Activated naive CD4-positive, alpha-beta T cell treated with anti-CD3 and anti-CD28 coated beads for 36 hours (primary cell): ENCODE measurements around the gene TNFRSF8. TPM values are rescaled to one million over a fixed set of nuclear protein-coding genes. Genes with fewer than 3 reads are reported as not detected.

ENCODE experiments used
- CTCF ChIA-PET: fragments of 350-600 bp; sonication (Branson Sonifier 250); formaldehyde crosslinking; loops from one replicate; lab custom pipeline; 2021; ENCODE audit warnings: antibody characterized with exemption; lab: Charles Lee
- DNase-seq: peaks from one replicate; pipeline ENCODE4 v3.0.0-alpha.2; 2020
- H3K27ac Mint-ChIP-seq: one replicate; pipeline ENCODE4 v1.8.0; 2021; ENCODE audit warnings: mild to moderate bottlenecking, mixed read lengths
- H3K27me3 Mint-ChIP-seq: one replicate; pipeline ENCODE4 v1.8.0; 2021; ENCODE audit warnings: low read depth, mixed read lengths
- H3K36me3 Mint-ChIP-seq: one replicate; pipeline ENCODE4 v1.8.0; 2021; ENCODE audit warnings: low read depth, mixed read lengths
- H3K4me1 Mint-ChIP-seq: one replicate; pipeline ENCODE4 v1.8.0; 2021; ENCODE audit warnings: low read depth, mixed read lengths
- H3K4me3 Mint-ChIP-seq: one replicate; pipeline ENCODE4 v1.8.0; 2021; ENCODE audit warnings: mild to moderate bottlenecking, moderate library complexity, mixed read lengths
- H3K9me3 Mint-ChIP-seq: one replicate; pipeline ENCODE4 v1.8.0; 2021; ENCODE audit warnings: mixed read lengths
- intact Hi-C: fragments of 100-400 bp; cut with micrococcal nuclease; formaldehyde crosslinking; loops from one replicate; pipeline ENCODE4 v1.15.1; 2023
- total RNA-seq, 2 experiments: library from RNA; stranded (reverse); gene quantifications; one replicate each; pipeline ENCODE4 v1.2.3, GENCODE V29; 2021

Gene TNFRSF8
- total RNA-seq, 2 experiments from 2014 or later: 18.6 to 18.8 TPM

- H3K9me3 Mint-ChIP-seq: no peaks in the 10 kb centered on the region
- no peaks in the 10 kb centered on the region for H3K27me3 Mint-ChIP-seq
- H3K36me3 Mint-ChIP-seq: peaks cover 9% of the 10 kb centered on the region
- H3K4me3 Mint-ChIP-seq: no peak overlapping the region
- intact Hi-C loops: no loop called here
- H3K4me1 Mint-ChIP-seq: peaks cover 4% of the 10 kb centered on the region
- no peak for DNase-seq
- H3K27ac Mint-ChIP-seq: no peak overlapping the region
- CTCF ChIA-PET: interaction anchor here (0.9 to 3.1 kb wide), 2 partner anchors 10 to 20 kb away, joined by 4 to 15 read pairs; no protein-coding TSS in a partner anchor
These were observed 51.8 kb downstream of the TNFRSF8 start for GRCh38 chr1:12114916-12115315.

- no peaks in the 10 kb centered on the region for H3K27me3 Mint-ChIP-seq
- peaks cover 4% of the 10 kb centered on the region for H3K36me3 Mint-ChIP-seq
- CTCF ChIA-PET: interaction anchor here (1.3 to 11.8 kb wide), 7 partner anchors 10 to 154 kb away, joined by 3 to 301 read pairs (median 4); no protein-coding TSS in a partner anchor
- H3K9me3 Mint-ChIP-seq: no peaks in the 10 kb centered on the region
- H3K27ac Mint-ChIP-seq: no peak overlapping the region
- DNase-seq: no peak
- intact Hi-C loops: loop anchor here (10.0 kb wide), 1 partner anchor 533 kb away; no protein-coding TSS in a partner anchor
- H3K4me1 Mint-ChIP-seq: peaks cover 23% of the 10 kb centered on the region
- H3K4me3 Mint-ChIP-seq: no peak overlapping the region
These were observed 58.3 kb downstream of the TNFRSF8 start for GRCh38 chr1:12121212-12122003.

GRCh38 chr1:12123172-12123571, 60.1 kb downstream of the TNFRSF8 start:
- H3K9me3 Mint-ChIP-seq: no peaks in the 10 kb centered on the region
- H3K27me3 Mint-ChIP-seq: no peaks in the 10 kb centered on the region
- no peak overlapping the region for H3K4me3 Mint-ChIP-seq
- H3K4me1 Mint-ChIP-seq: peaks cover 40% of the 10 kb centered on the region
- CTCF ChIA-PET: interaction anchor here (0.8 to 11.8 kb wide), 11 partner anchors 21 to 152 kb away, joined by 3 to 301 read pairs (median 5); no protein-coding TSS in a partner anchor
- intact Hi-C loops: loop anchor here (10.0 kb wide), 1 partner anchor 532 kb away; no protein-coding TSS in a partner anchor
- H3K27ac Mint-ChIP-seq: no peak overlapping the region
- no peak for DNase-seq
- peaks cover 4% of the 10 kb centered on the region for H3K36me3 Mint-ChIP-seq

GRCh38 chr1:12124693-12125421, 61.8 kb downstream of the TNFRSF8 start:
- peaks cover 44% of the 10 kb centered on the region for H3K4me1 Mint-ChIP-seq
- H3K36me3 Mint-ChIP-seq: no peaks in the 10 kb centered on the region

GRCh38 chr1:12125422-12126355, 62.6 kb downstream of the TNFRSF8 start:
- no peak for DNase-seq
- H3K27ac Mint-ChIP-seq: no peak overlapping the region
- no peaks in the 10 kb centered on the region for H3K36me3 Mint-ChIP-seq
- CTCF ChIA-PET: interaction anchor here (0.6 to 11.8 kb wide), 45 partner anchors 8 to 533 kb away, joined by 3 to 301 read pairs (median 6); partner anchors contain the start of gene VPS13D
- H3K4me3 Mint-ChIP-seq: no peak overlapping the region
- H3K9me3 Mint-ChIP-seq: no peaks in the 10 kb centered on the region
- peaks cover 44% of the 10 kb centered on the region for H3K4me1 Mint-ChIP-seq
- intact Hi-C loops: loop anchor here (1.0 to 10.0 kb wide), 4 partner anchors 31 to 529 kb away; no protein-coding TSS in a partner anchor
- no peaks in the 10 kb centered on the region for H3K27me3 Mint-ChIP-seq

More at GRCh38 chr1:12124693-12125421, 61.8 kb downstream of the TNFRSF8 start:
- no peaks in the 10 kb centered on the region for H3K9me3 Mint-ChIP-seq
- no peaks in the 10 kb centered on the region for H3K27me3 Mint-ChIP-seq
- no peak overlapping the region for H3K27ac Mint-ChIP-seq
- CTCF ChIA-PET: interaction anchor here (0.7 to 11.8 kb wide), 55 partner anchors 9 to 534 kb away, joined by 3 to 301 read pairs (median 5); partner anchors contain the start of gene VPS13D
- peak; percentile 88 for DNase-seq
- intact Hi-C loops: loop anchor here (1.0 to 10.0 kb wide), 3 partner anchors 84 to 530 kb away; no protein-coding TSS in a partner anchor
- no peak overlapping the region for H3K4me3 Mint-ChIP-seq

- Mint-ChIP-seq H3K27me3 (no peaks in the 10 kb centered on the region), H3K27ac (peak overlapping the region; percentile 81), H3K9me3 (no peaks in the 10 kb centered on the region), H3K4me3 (no peak overlapping the region), H3K4me1 (peaks cover 40% of the 10 kb centered on the region), H3K36me3 (no peaks in the 10 kb centered on the region)
- intact Hi-C loops: loop anchor here (1.0 to 10.0 kb wide), 4 partner anchors 30 to 528 kb away; no protein-coding TSS in a partner anchor
- CTCF ChIA-PET: interaction anchor here (0.6 to 11.8 kb wide), 9 partner anchors 12 to 118 kb away, joined by 3 to 301 read pairs (median 15); no protein-coding TSS in a partner anchor
- DNase-seq: no peak
These were observed 63.7 kb downstream of the TNFRSF8 start for GRCh38 chr1:12126781-12127180.

- Mint-ChIP-seq H3K27ac (peak overlapping the region; percentile 81), H3K36me3 (no peaks in the 10 kb centered on the region), H3K4me3 (no peak overlapping the region), H3K9me3 (no peaks in the 10 kb centered on the region), H3K4me1 (peaks cover 46% of the 10 kb centered on the region), H3K27me3 (no peaks in the 10 kb centered on the region)
- intact Hi-C loops: loop anchor here (1.0 to 10.0 kb wide), 4 partner anchors 29 to 527 kb away; no protein-coding TSS in a partner anchor
- DNase-seq: peak; percentile 70
- CTCF ChIA-PET: interaction anchor here (0.7 to 11.8 kb wide), 5 partner anchors 17 to 117 kb away, joined by 4 to 301 read pairs (median 33); no protein-coding TSS in a partner anchor
These were observed 64.2 kb downstream of the TNFRSF8 start for GRCh38 chr1:12127206-12127810.

- intact Hi-C loops: loop anchor here (10.0 kb wide), 1 partner anchor 527 kb away; no protein-coding TSS in a partner anchor
- Mint-ChIP-seq H3K36me3 (no peaks in the 10 kb centered on the region), H3K27me3 (no peaks in the 10 kb centered on the region), H3K4me1 (peaks cover 54% of the 10 kb centered on the region), H3K27ac (peak overlapping the region; percentile 81), H3K4me3 (no peak overlapping the region), H3K9me3 (no peaks in the 10 kb centered on the region)
- DNase-seq: no peak
- CTCF ChIA-PET: interaction anchor here (0.7 to 11.8 kb wide), 3 partner anchors 17 to 77 kb away, joined by 4 to 301 read pairs (median 21); no protein-coding TSS in a partner anchor
These were observed 65.0 kb downstream of the TNFRSF8 start for GRCh38 chr1:12128120-12128519.

GRCh38 chr1:12129624-12130023, 66.5 kb downstream of the TNFRSF8 start:
- H3K27me3 Mint-ChIP-seq: no peaks in the 10 kb centered on the region
- no peak for DNase-seq
- H3K4me3 Mint-ChIP-seq: no peak overlapping the region
- no peaks in the 10 kb centered on the region for H3K36me3 Mint-ChIP-seq
- CTCF ChIA-PET: no interaction called here
- H3K4me1 Mint-ChIP-seq: peaks cover 56% of the 10 kb centered on the region
- no peaks in the 10 kb centered on the region for H3K9me3 Mint-ChIP-seq
- no peak overlapping the region for H3K27ac Mint-ChIP-seq
- intact Hi-C loops: loop anchor here (10.0 kb wide), 1 partner anchor 525 kb away; no protein-coding TSS in a partner anchor

- Mint-ChIP-seq H3K4me1 (peaks cover 47% of the 10 kb centered on the region), H3K36me3 (no peaks in the 10 kb centered on the region), H3K27ac (no peak overlapping the region), H3K4me3 (no peak overlapping the region), H3K9me3 (no peaks in the 10 kb centered on the region), H3K27me3 (no peaks in the 10 kb centered on the region)
- CTCF ChIA-PET: no interaction called here
- intact Hi-C loops: no loop called here
- no peak for DNase-seq
These were observed 67.5 kb downstream of the TNFRSF8 start for GRCh38 chr1:12130466-12131130.
